ENCODE measurements around the gene GLT1D1.

DNA sequence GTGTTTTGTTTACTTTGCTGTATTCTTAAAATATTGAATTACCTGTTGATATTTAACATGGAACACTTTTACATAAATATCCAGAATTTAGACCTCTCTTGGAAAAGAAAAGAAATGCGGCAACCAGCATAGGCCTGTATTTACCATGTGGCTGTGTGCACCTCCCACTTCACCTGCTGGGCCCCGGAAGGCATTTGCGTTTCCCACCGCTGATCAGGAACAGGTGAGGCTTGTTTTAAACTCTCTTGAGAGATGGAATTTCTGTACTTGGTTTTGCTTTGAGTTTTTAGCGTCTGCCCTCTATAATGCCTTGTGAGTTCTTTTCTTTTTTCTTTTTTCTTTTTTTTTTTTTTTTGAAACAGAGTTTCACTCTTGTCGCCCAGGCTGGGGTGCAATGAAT is 124.2 kb downstream of the GLT1D1 start:
- TF ChIP-seq ZFX (IDR thresholded peaks at IDR 0.05) (no peak), SRF (IDR thresholded peaks at IDR 0.05; ENCODE audit: low read depth) (no peak), EZH2 (IDR thresholded peaks at IDR 0.05) (no peak), POLR2AphosphoS5 (IDR thresholded peaks at IDR 0.05; ENCODE audit: low read depth, low read length) (no peak), CTCF (IDR thresholded peaks at IDR 0.05 in 2 of 3, conservative IDR thresholded peaks at IDR 0.05 in 1 of 3; ENCODE audit: borderline replicate concordance in 1 of 3, insufficient read depth in 1 of 3, low read depth in 2 of 3, low read length in 2 of 3) (no peak), POLR2A (IDR thresholded peaks at IDR 0.05; ENCODE audit: borderline replicate concordance, extremely low read depth, insufficient read depth, insufficient read length) (no peak)
